Calu3 (cell line): ENCODE measurements around the gene CCDC85C. TPM values are rescaled to one million over a fixed set of nuclear protein-coding genes. Genes with fewer than 3 reads are reported as not detected.

Experiments used
- Bru-seq: library from RNA; stranded (reverse); fragments of 400-500 nt; gene quantifications from one replicate; lab custom pipeline; 2021; lab: Mats Ljungman, UMichigan
- BruChase-seq, 2 experiments: library from RNA; stranded (reverse); fragments of 400-500 nt; gene quantifications; one replicate each; lab custom pipeline; 2021; lab: Mats Ljungman, UMichigan
- BruUV-seq: library from RNA; stranded (reverse); fragments of 400-500 nt; replicated peaks from 2 replicates; lab custom pipeline; 2021; lab: Mats Ljungman, UMichigan
- CTCF ChIA-PET: fragments of 300-600 bp; sonication (Branson Sonifier 250); formaldehyde crosslinking; loops from one replicate; lab custom pipeline; 2022; ENCODE audit warnings: antibody characterized with exemption; lab: Charles Lee
- DNase-seq: peaks from one replicate; pipeline ENCODE4 v3.0.0; 2022
- H3K27ac Mint-ChIP-seq: one replicate; pipeline ENCODE4 v1.8.0; 2022; ENCODE audit warnings: mixed read lengths; ENCODE audit not compliant: unreplicated experiment
- H3K27me3 Mint-ChIP-seq: one replicate; pipeline ENCODE4 v1.8.0; 2022; ENCODE audit warnings: mixed read lengths; ENCODE audit not compliant: unreplicated experiment
- H3K36me3 Mint-ChIP-seq: one replicate; pipeline ENCODE4 v1.8.0; 2022; ENCODE audit warnings: mild to moderate bottlenecking, moderate library complexity, mixed read lengths; ENCODE audit not compliant: insufficient read depth, unreplicated experiment
- H3K4me1 Mint-ChIP-seq: one replicate; pipeline ENCODE4 v1.8.0; 2022; ENCODE audit warnings: mild to moderate bottlenecking, low read depth, mixed read lengths; ENCODE audit not compliant: unreplicated experiment
- H3K4me3 Mint-ChIP-seq: one replicate; pipeline ENCODE4 v1.8.0; 2022; ENCODE audit warnings: mild to moderate bottlenecking, low read depth, moderate library complexity, mixed read lengths; ENCODE audit not compliant: unreplicated experiment
- H3K9me3 Mint-ChIP-seq: one replicate; pipeline ENCODE4 v1.8.0; 2022; ENCODE audit warnings: low read depth, mixed read lengths; ENCODE audit not compliant: unreplicated experiment
- intact Hi-C: fragments of 100-400 bp; cut with micrococcal nuclease; formaldehyde crosslinking; loops from one replicate; pipeline ENCODE4 v1.10.0; 2022; ENCODE audit not compliant: unreplicated experiment
- long read RNA-seq: library from polyadenylated mRNA; stranded (forward); transcript quantifications from one replicate; pipeline ENCODE4 v2.0.0, GENCODE V29; 2022
- total RNA-seq: library from RNA; stranded (reverse); gene quantifications from 2 replicates; pipeline ENCODE4 v1.2.3, GENCODE V29; 2022
- TF ChIP-seq, protein P1 (sequence below): fragments of 200-600 bp; IDR thresholded peaks from one replicate; pipeline ENCODE4 v1.8.0; 2022; ENCODE audit warnings: antibody characterized with exemption; ENCODE audit not compliant: unreplicated experiment

CCDC85C gene
- total RNA-seq = 44.6 and 45.1 TPM in 2 replicates
- percentile 60 among the genes with signal in this experiment for Bru-seq, nascent RNA
- percentile 60 among the genes with signal in this experiment for BruChase-seq, experiment 1, labeled RNA remaining after a 6-hour chase
- percentile 58 among the genes with signal in this experiment for BruChase-seq, experiment 2, labeled RNA remaining after a 2-hour chase
- long read RNA-seq, full-length matches to known transcripts = 4 of 25 reads
- long read RNA-seq, partial matches to known transcripts = 0 of 25 reads
- long read RNA-seq, other reads (novel, unspliced or antisense) = 21 of 25 reads

DNA sequence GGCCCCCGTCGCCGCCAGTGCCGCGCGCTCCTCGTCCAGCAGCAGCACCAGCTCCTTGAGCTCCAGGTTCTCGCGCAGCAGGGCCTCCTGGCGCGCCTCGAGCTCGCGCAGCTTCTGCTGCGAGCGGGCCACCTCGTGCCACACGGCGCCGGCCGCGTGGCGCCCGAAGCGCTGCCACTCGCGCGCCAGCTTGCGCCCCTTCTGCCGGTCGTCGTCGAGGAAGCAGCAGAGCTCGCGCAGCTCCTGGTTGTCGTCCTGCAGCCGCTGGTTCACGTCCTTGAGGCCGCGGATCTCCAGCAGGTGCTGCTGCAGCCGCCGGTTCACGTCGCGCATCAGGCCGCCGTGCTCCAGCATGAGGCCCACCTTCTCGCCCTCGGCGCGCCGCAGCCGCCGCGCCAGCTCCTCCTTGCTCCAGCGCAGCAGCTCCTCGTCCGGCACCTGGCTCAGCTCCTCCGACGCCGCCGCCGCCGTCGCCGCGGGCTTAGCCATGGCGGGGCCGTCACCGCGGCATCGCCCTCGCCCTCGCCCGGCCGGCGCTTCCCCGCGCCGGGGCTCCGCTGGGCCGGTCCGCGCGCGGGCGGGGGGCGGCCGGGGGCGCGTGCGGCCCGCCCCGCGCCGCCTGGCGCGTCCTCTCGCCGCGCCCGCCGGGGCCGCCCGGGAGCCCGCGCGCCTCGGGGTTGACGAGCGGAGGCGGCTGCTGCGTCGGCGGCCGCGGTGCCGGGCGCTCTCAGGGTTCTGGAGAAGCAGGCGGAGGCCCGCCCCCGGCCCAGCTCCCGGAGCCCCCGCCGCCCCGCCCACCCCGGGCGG is at the start of gene CCDC85C:
CCDC85C (minus strand) TSS at position 737 of the 807 bp plus-strand sequence; CDS start at position 489, 248 bp downstream.
- Mint-ChIP-seq H3K4me3 (peak within 1 kb of the TSS; percentile 89), H3K4me1 (peaks cover 29% of the 10 kb centered on the region), H3K27me3 (no peaks in the 10 kb centered on the region), H3K36me3 (peaks cover 39% of the 10 kb centered on the region), H3K27ac (peak within 1 kb of the TSS; percentile 14), H3K9me3 (no peaks in the 10 kb centered on the region)
- peak; percentile 52 for DNase-seq
- TF ChIP-seq, protein P1, sequence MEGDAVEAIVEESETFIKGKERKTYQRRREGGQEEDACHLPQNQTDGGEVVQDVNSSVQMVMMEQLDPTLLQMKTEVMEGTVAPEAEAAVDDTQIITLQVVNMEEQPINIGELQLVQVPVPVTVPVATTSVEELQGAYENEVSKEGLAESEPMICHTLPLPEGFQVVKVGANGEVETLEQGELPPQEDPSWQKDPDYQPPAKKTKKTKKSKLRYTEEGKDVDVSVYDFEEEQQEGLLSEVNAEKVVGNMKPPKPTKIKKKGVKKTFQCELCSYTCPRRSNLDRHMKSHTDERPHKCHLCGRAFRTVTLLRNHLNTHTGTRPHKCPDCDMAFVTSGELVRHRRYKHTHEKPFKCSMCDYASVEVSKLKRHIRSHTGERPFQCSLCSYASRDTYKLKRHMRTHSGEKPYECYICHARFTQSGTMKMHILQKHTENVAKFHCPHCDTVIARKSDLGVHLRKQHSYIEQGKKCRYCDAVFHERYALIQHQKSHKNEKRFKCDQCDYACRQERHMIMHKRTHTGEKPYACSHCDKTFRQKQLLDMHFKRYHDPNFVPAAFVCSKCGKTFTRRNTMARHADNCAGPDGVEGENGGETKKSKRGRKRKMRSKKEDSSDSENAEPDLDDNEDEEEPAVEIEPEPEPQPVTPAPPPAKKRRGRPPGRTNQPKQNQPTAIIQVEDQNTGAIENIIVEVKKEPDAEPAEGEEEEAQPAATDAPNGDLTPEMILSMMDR = no peak
- CTCF ChIA-PET = interaction anchor here (1.1 to 1.4 kb wide), 3 partner anchors 24 to 41 kb away, joined by 3 to 5 read pairs (median 3); no protein-coding TSS in a partner anchor
- BruUV-seq = no TSS peak
- intact Hi-C loops = loop anchor here (2.0 to 5.0 kb wide), 2 partner anchors 29 to 41 kb away; no protein-coding TSS in a partner anchor

DNA sequence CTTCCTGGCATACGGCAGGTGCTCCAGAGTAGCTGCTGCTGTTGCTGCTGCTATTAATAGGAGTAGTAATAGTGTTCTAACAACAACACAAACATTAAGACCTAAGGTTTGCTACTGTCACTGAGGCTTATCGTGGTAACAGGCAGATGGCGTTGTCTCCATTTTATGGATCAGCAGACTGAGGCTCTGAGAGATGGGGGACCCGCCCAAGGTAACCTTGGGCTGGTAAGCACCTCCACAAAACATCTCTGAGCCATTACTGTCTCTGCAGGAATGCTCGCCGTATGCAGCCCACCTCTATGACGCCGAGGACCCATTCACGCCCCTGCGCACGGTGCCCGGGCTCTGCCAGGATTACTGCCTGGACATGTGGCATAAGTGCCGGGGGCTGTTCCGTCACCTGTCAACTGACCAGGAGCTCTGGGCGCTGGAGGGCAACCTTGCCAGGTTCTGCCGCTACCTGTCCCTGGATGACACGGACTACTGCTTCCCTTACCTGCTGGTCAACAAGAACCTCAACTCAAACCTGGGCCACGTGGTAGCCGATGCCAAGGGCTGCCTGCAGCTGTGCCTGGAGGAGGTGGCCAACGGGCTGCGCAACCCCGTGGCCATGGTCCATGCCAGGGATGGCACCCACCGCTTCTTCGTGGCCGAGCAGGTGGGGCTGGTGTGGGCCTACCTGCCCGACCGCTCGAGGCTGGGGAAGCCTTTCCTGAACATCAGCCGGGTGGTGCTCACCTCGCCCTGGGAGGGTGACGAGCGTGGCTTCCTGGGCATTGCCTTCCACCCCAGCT is 48.1 kb upstream of the CCDC85C start:
- no peaks in the 10 kb centered on the region for H3K9me3 Mint-ChIP-seq
- no peak overlapping the region for H3K4me3 Mint-ChIP-seq
- TF ChIP-seq, protein P1 = no peak
- H3K27ac Mint-ChIP-seq = no peak overlapping the region
- peaks cover 41% of the 10 kb centered on the region for H3K27me3 Mint-ChIP-seq
- H3K4me1 Mint-ChIP-seq = no peaks in the 10 kb centered on the region
- intact Hi-C loops = no loop called here
- CTCF ChIA-PET = interaction anchor here (0.6 kb wide), 1 partner anchor 118 kb away, joined by 3 read pairs; no protein-coding TSS in a partner anchor
- H3K36me3 Mint-ChIP-seq = no peaks in the 10 kb centered on the region
- no peak for DNase-seq
- BruUV-seq = no TSS peak

DNA sequence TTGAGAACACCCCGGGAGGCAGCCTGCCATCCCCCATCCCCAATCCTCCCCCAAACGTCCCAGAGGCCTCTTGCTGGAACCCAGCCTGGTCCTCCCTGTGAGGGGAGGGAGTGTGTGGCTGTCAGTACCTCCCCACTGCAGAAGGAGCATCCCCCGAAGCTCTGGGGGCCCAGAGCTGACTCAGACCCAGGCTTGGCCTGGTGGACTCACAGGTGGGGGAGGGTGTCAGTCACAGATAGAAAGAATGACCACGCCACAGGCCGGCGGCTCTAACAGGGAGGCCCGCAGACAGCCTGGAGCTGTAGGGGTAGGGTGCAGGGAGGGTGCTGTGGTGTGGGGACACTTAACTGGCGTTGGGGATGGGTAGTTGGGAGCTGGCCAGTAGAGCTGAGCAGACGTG is 46.2 kb upstream of the CCDC85C start:
- no peak for DNase-seq
- Mint-ChIP-seq H3K4me3 (no peak overlapping the region), H3K36me3 (no peaks in the 10 kb centered on the region), H3K9me3 (no peaks in the 10 kb centered on the region), H3K27me3 (peaks cover 35% of the 10 kb centered on the region), H3K27ac (no peak overlapping the region), H3K4me1 (no peaks in the 10 kb centered on the region)
- intact Hi-C loops = no loop called here
- TF ChIP-seq, protein P1 = no peak
- CTCF ChIA-PET = no interaction called here
- BruUV-seq = no TSS peak

DNA sequence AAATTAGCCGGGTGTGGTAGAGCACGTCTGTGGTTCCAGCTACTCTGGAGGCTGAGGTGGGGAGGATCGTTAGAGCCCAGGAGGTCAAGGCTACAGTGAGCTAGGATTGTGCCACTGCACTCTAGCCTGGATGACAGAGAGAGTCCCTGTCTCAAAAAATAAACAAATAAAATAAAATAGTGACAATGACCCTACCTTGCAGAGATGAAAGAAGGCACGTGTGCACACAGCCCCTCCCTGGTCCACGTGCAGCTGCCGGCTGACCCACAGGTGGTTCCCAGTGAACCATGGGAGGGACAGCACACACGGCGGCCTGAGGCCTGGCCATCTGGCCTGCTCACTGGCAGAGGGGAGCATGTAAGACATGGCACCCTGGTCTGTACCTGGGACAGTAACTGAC is 45.6 kb upstream of the CCDC85C start:
- CTCF ChIA-PET = no interaction called here
- no peak for DNase-seq
- no peaks in the 10 kb centered on the region for H3K9me3 Mint-ChIP-seq
- H3K36me3 Mint-ChIP-seq = no peaks in the 10 kb centered on the region
- intact Hi-C loops = no loop called here
- H3K27ac Mint-ChIP-seq = no peak overlapping the region
- no peaks in the 10 kb centered on the region for H3K4me1 Mint-ChIP-seq
- no TSS peak for BruUV-seq
- peaks cover 35% of the 10 kb centered on the region for H3K27me3 Mint-ChIP-seq
- H3K4me3 Mint-ChIP-seq = no peak overlapping the region
- TF ChIP-seq, protein P1 = no peak
